HepG2 (cell line): ENCODE results near the gene SIK3. TPM values are rescaled to one million over a fixed set of nuclear protein-coding genes. Genes with fewer than 3 reads are reported as not detected.
A peak's percentile ranks its signal among the peaks of the same experiment; 100 is the strongest.
"Not testable (repeated sequence)": the region's sequence is repeated elsewhere in the genome, so short reads cannot be mapped to it uniquely, and the experiment has no call there.

Source experiments
- ATAC-seq: fragments of 200-7000 bp; cut with Tn5 transposase; 3 replicates; pipeline ENCODE4 v1.9.1; 2020; ENCODE audit warnings: mild to moderate bottlenecking, moderate library complexity
- BruUV-seq: library from RNA; stranded (reverse); fragments of 400-500 nt; replicated peaks from 2 replicates; lab custom pipeline; 2021; lab: Mats Ljungman, UMichigan
- CTCF ChIA-PET: fragments of 300-600 bp; formaldehyde crosslinking; extraction: SDS; loops from one replicate; lab custom pipeline; 2021; ENCODE audit warnings: low total read pairs, inconsistent platforms, low intra/inter-chr PET ratio; lab: Yijun Ruan, JAX
- POLR2A ChIA-PET: fragments of 350-600 bp; sonication (Branson Sonifier 250); formaldehyde crosslinking; loops from one replicate; lab custom pipeline; 2020; ENCODE audit warnings: antibody characterized with exemption, inconsistent platforms; lab: Yijun Ruan, JAX
- DNase-seq: peaks from one replicate; pipeline ENCODE4 v3.0.0-alpha.2; 2015; ENCODE audit warnings: low spot score
- FAIRE-seq: peaks from 3 replicates; lab custom pipeline; 2011; peaks lifted over from hg19 to GRCh38; lab: Jason Lieb, UNC
- H2AFZ ChIP-seq: one replicate; pipeline ENCODE4 v1.6.1; 2011; ENCODE audit warnings: low read length, inconsistent platforms
- H3K27ac ChIP-seq: fragments of 300-600 bp; 3 replicates; pipeline ENCODE4 v1.8.0; 2011; ENCODE audit warnings: mixed run types, mild to moderate bottlenecking, mixed read lengths, low read length, inconsistent platforms; ENCODE audit not compliant: insufficient read depth; ENCODE audit errors: extremely low read length
- H3K27me3 ChIP-seq, 2 experiments: fragments of 200-600 bp in 1 of 2; 2 replicates in 1 of 2; 3 replicates in 1 of 2; pipeline versions ENCODE4 v1.6.0 to v1.8.0; 2011; ENCODE audit warnings: low read length in 2 of 2, mild to moderate bottlenecking in 2 of 2, moderate library complexity in 2 of 2, inconsistent platforms in 1 of 2; ENCODE audit not compliant: insufficient read depth in 2 of 2, control insufficient read depth in 1 of 2
- H3K36me3 ChIP-seq, 2 experiments: fragments of 200-600 bp in 1 of 2; replicated peaks in 1 of 2; 2 replicates in 1 of 2; 3 replicates in 1 of 2; pipeline versions ENCODE4 v1.5.1 to v1.8.0; 2011; ENCODE audit warnings: low read length in 2 of 2, inconsistent platforms in 1 of 2; ENCODE audit not compliant: insufficient read depth in 2 of 2, control insufficient read depth in 1 of 2
- H3K4me1 ChIP-seq: 2 replicates; pipeline ENCODE4 v1.5.1; 2012; ENCODE audit warnings: low read length, inconsistent platforms; ENCODE audit not compliant: insufficient read depth
- H3K4me2 ChIP-seq: 2 replicates; pipeline ENCODE4 v1.6.0; 2011; ENCODE audit warnings: low read depth, low read length, inconsistent platforms
- H3K4me3 ChIP-seq, 3 experiments: fragments of 200-600 bp in 1 of 3; sonication (generic), shearing (Covaris generic) in 1 of 3; replicated peaks in 1 of 3; 2 replicates each; pipeline ENCODE4 v1.5.1; 2011 to 2016; ENCODE audit warnings: low read length in 3 of 3, inconsistent platforms in 2 of 3, low read depth in 2 of 3, mild to moderate bottlenecking in 2 of 3, control low read depth in 1 of 3, mixed read lengths in 1 of 3; ENCODE audit not compliant: insufficient read depth in 1 of 3
- H3K79me2 ChIP-seq: one replicate; pipeline ENCODE4 v1.6.1; 2011; ENCODE audit warnings: low read length, inconsistent platforms; ENCODE audit not compliant: insufficient read depth
- H3K9ac ChIP-seq: 2 replicates; pipeline ENCODE4 v1.6.0; 2011; ENCODE audit warnings: mild to moderate bottlenecking, low read depth, low read length, inconsistent platforms; ENCODE audit not compliant: insufficient read depth
- H3K9me3 ChIP-seq: 2 replicates; pipeline ENCODE4 v1.5.1; 2012; ENCODE audit warnings: mild to moderate bottlenecking, low read length
- H4K20me1 ChIP-seq: 2 replicates; pipeline ENCODE4 v1.6.0; 2011; ENCODE audit warnings: inconsistent platforms, mild to moderate bottlenecking, low read length, moderate library complexity; ENCODE audit not compliant: insufficient read depth
- HMG20A ChIP-seq: IDR thresholded peaks from 2 replicates; pipeline ENCODE4 v1.6.1; 2016; ENCODE audit warnings: borderline replicate concordance
- MAFK ChIP-seq, 2 experiments: IDR thresholded peaks in 1 of 2; conservative IDR thresholded peaks in 1 of 2; 2 replicates each; pipeline ENCODE4 v1.6.1; 2011; ENCODE audit warnings: improper control_type of control experiment in 2 of 2, low read length in 2 of 2
- RBM22 ChIP-seq: fragments of 200-400 bp; formaldehyde crosslinking; optimal IDR thresholded peaks from 2 replicates; pipeline ENCODE3; 2017; ENCODE audit warnings: mild to moderate bottlenecking, low read length, moderate library complexity
- SMARCE1 ChIP-seq: fragments of 450-650 bp; IDR thresholded peaks from 2 replicates; pipeline ENCODE4 v1.6.1; 2017; ENCODE audit warnings: borderline replicate concordance
- ZNF121 ChIP-seq: sonication (generic); formaldehyde crosslinking; IDR thresholded peaks from 2 replicates; pipeline ENCODE4 v1.5.0; 2020; ENCODE audit warnings: mild to moderate bottlenecking, missing genetic modification reagents
- ZNF136 ChIP-seq: sonication (generic); formaldehyde crosslinking; IDR thresholded peaks from 2 replicates; pipeline ENCODE4 v1.8.1; 2022; ENCODE audit warnings: low read depth, mild to moderate bottlenecking, moderate library complexity, missing genetic modification reagents
- ZNF547 ChIP-seq: sonication (generic); formaldehyde crosslinking; IDR thresholded peaks from 2 replicates; pipeline ENCODE4 v1.5.1; 2020; ENCODE audit warnings: mild to moderate bottlenecking, missing genetic modification reagents
- ZNF619 ChIP-seq: sonication (generic); formaldehyde crosslinking; IDR thresholded peaks from 2 replicates; pipeline ENCODE4 v1.4.0; 2020; ENCODE audit warnings: mild to moderate bottlenecking, missing genetic modification reagents
- WGBS: methylation state at CpG from one replicate; pipeline ENCODE4 v1.1.6; 2017; ENCODE audit warnings: low lambda C conversion rate; 5-methylcytosine and 5-hydroxymethylcytosine counted together
- in situ Hi-C: cut with HindIII; loops from 2 replicates; pipeline ENCODE4 v1.10.0; 2017; ENCODE audit warnings: low pct_unique_long_range_greater_than_20kb; ENCODE audit not compliant: extremely low pct_ligation_motif_present
- intact Hi-C: fragments of 100-400 bp; cut with micrococcal nuclease; formaldehyde crosslinking; loops from one replicate; pipeline ENCODE4 v1.10.0; 2022; ENCODE audit not compliant: unreplicated experiment
- polyA plus RNA-seq, 8 experiments: library from polyadenylated mRNA; depleted of rRNA in 3 of 8; stranded (reverse) in 7 of 8; unstranded in 1 of 8; fragments of >200 nt; fragmentation: Illumina TruSeq in 4 of 8; extraction: Trizol in 4 of 8; gene quantifications; 2 replicates each; pipeline versions ENCODE4 v1.2.1 to v1.2.3, GENCODE V29; 2011 to 2016; ENCODE audit warnings: low read depth in 4 of 8, missing spikeins in 1 of 8, mixed read lengths in 1 of 8; ENCODE audit not compliant: insufficient read depth in 1 of 8
- total RNA-seq, 5 experiments: library from RNA; depleted of rRNA; stranded (reverse); fragments of >200 nt; fragmentation: Illumina TruSeq; extraction: Trizol; gene quantifications; 2 replicates each; pipeline ENCODE4 v1.2.3, GENCODE V29; 2016; ENCODE audit warnings: low read depth in 1 of 5
- TF ChIP-seq, protein P1 (sequence below): sonication (generic); formaldehyde crosslinking; IDR thresholded peaks from 2 replicates; pipeline ENCODE4 v1.5.0; 2020; ENCODE audit warnings: mild to moderate bottlenecking, missing genetic modification reagents
- TF ChIP-seq, protein P2 (sequence below): sonication (generic); formaldehyde crosslinking; IDR thresholded peaks from 2 replicates; pipeline ENCODE4 v1.5.0; 2020; ENCODE audit warnings: missing genetic modification reagents
- TF ChIP-seq, protein P3 (sequence below): IDR thresholded peaks from 2 replicates; pipeline ENCODE4 v1.6.1; 2016
- TF ChIP-seq, protein P4 (sequence below): sonication (generic); IDR thresholded peaks from 2 replicates; pipeline ENCODE4 v1.6.1; 2016; ENCODE audit warnings: low read depth, borderline replicate concordance

Gene SIK3
- total and polyA plus RNA-seq, 2 of the 13 experiments (the other 11 are each of a cell fraction or from before 2014, with no cell fraction given), result 5.7 to 9.8 TPM

DNA sequence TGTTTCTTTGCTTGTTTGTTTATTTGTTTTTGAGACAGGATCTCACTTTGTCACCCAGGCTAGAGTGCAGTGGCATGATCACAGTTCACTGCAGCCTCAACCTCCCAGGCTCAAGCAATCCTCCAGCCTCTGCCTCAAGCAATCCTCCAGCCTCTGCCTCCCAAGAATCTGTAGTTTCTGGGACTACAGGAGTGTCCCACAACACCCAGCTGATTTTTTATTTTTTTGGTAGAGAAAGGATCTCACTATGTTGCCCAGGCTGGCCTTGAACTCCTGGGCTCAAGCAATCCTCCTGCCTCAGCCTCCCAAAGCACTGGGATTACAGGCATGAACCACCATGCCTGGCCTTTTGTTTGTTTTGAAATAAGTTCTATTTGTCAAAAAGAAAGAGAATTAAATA is 296.6 kb downstream of the SIK3 start:
- peaks cover 49% of the 10 kb centered on the region for H3K4me1 ChIP-seq
- H3K4me2 ChIP-seq, H3K27ac ChIP-seq, H4K20me1 ChIP-seq, H3K9ac ChIP-seq, H3K36me3 ChIP-seq, BruUV-seq, CTCF ChIA-PET, in situ Hi-C loops, H2AFZ ChIP-seq, DNase-seq, ATAC-seq, FAIRE-seq, H3K9me3 ChIP-seq, H3K4me3 ChIP-seq, intact Hi-C loops, H3K79me2 ChIP-seq, H3K27me3 ChIP-seq: not testable (repeated sequence)
- POLR2A ChIA-PET, result interaction anchor here (17.3 kb wide), 1 partner anchor 28 kb away, joined by 1365 read pairs; the partner anchor contains the start of genes APOA1, APOA4 and APOC3
- TF ChIP-seq, protein P1, sequence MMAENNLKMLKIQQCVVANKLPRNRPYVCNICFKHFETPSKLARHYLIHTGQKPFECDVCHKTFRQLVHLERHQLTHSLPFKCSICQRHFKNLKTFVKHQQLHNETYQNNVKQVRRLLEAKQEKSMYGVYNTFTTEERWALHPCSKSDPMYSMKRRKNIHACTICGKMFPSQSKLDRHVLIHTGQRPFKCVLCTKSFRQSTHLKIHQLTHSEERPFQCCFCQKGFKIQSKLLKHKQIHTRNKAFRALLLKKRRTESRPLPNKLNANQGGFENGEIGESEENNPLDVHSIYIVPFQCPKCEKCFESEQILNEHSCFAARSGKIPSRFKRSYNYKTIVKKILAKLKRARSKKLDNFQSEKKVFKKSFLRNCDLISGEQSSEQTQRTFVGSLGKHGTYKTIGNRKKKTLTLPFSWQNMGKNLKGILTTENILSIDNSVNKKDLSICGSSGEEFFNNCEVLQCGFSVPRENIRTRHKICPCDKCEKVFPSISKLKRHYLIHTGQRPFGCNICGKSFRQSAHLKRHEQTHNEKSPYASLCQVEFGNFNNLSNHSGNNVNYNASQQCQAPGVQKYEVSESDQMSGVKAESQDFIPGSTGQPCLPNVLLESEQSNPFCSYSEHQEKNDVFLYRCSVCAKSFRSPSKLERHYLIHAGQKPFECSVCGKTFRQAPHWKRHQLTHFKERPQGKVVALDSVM (CRISPR knock-in tag), result peak; percentile 77
- peak; percentile 73 for TF ChIP-seq ZNF121 (CRISPR knock-in tag)

DNA sequence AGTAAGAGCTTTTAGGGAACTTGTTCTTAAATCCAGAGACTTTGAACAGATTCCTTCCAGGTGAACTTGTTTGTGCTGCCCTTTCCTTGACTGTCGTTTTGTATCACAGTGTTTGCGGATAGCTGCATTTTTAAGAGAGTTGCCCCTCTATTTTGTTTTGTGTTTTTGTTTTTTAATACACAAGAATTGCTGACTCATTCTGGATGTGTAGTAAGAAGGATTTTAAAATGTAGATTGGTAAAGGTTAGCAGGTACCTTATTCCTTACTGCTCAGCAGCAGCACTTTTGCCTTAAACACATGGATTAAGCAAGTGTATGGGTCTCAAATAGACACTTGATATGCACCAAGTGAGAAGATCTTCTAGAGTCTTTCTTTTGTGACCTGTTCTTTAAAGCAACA is 297.6 kb downstream of the SIK3 start:
- Histone ChIP-seq H3K4me2 (no peak overlapping the region), H3K4me1 (peaks cover 49% of the 10 kb centered on the region), H3K36me3 (no peaks in the 10 kb centered on the region), H3K79me2 (no peaks in the 10 kb centered on the region), H2AFZ (no peak overlapping the region), H3K27ac (no peak overlapping the region), H4K20me1 (no peaks in the 10 kb centered on the region), H3K4me3 (no peak overlapping the region), H3K27me3 (no peaks in the 10 kb centered on the region), H3K9me3 (no peaks in the 10 kb centered on the region), H3K9ac (no peak overlapping the region)
- in situ Hi-C loops, result no loop called here
- ATAC-seq (no peak), DNase-seq (no peak), FAIRE-seq (peak; percentile 4)
- ChIA-PET POLR2A (interaction anchor here (1.3 to 17.3 kb wide), 3 partner anchors 8 to 29 kb away, joined by 6 to 1365 read pairs (median 9); partner anchors contain the start of genes APOA1, APOA4, APOA5 and APOC3), CTCF (no interaction called here)
- intact Hi-C loops, result no loop called here
- 100% methylated on average over 2 of the region's 2 CpGs for WGBS
- no TSS peak for BruUV-seq
- TF ChIP-seq MAFK (conservative IDR thresholded peaks at IDR 0.05 in 1 of 2, IDR thresholded peaks at IDR 0.05 in 1 of 2; ENCODE audit: low read length in 2 of 2) (peak; percentile 45 to 58), RBM22 (no peak), ZNF619 (CRISPR knock-in tag) (no peak), ZNF136 (no peak), ZNF547 (CRISPR knock-in tag) (no peak), HMG20A (CRISPR knock-in tag) (no peak), SMARCE1 (no peak)
- TF ChIP-seq, protein P2, sequence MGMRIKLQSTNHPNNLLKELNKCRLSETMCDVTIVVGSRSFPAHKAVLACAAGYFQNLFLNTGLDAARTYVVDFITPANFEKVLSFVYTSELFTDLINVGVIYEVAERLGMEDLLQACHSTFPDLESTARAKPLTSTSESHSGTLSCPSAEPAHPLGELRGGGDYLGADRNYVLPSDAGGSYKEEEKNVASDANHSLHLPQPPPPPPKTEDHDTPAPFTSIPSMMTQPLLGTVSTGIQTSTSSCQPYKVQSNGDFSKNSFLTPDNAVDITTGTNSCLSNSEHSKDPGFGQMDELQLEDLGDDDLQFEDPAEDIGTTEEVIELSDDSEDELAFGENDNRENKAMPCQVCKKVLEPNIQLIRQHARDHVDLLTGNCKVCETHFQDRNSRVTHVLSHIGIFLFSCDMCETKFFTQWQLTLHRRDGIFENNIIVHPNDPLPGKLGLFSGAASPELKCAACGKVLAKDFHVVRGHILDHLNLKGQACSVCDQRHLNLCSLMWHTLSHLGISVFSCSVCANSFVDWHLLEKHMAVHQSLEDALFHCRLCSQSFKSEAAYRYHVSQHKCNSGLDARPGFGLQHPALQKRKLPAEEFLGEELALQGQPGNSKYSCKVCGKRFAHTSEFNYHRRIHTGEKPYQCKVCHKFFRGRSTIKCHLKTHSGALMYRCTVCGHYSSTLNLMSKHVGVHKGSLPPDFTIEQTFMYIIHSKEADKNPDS (CRISPR knock-in tag), result no peak
- TF ChIP-seq, protein P3, sequence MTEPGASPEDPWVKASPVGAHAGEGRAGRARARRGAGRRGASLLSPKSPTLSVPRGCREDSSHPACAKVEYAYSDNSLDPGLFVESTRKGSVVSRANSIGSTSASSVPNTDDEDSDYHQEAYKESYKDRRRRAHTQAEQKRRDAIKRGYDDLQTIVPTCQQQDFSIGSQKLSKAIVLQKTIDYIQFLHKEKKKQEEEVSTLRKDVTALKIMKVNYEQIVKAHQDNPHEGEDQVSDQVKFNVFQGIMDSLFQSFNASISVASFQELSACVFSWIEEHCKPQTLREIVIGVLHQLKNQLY (CRISPR knock-in tag), result no peak
- TF ChIP-seq, protein P4, sequence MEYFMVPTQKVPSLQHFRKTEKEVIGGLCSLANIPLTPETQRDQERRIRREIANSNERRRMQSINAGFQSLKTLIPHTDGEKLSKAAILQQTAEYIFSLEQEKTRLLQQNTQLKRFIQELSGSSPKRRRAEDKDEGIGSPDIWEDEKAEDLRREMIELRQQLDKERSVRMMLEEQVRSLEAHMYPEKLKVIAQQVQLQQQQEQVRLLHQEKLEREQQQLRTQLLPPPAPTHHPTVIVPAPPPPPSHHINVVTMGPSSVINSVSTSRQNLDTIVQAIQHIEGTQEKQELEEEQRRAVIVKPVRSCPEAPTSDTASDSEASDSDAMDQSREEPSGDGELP, result no peak
